HG03025 (cell line): ENCODE data around the gene CNTROB.
"Not testable (repeated sequence)": the region's sequence is repeated elsewhere in the genome, so short reads cannot be mapped to it uniquely, and the experiment has no call there.

Source experiments
- ATAC-seq: cut with Tn5 transposase; IDR thresholded peaks from one replicate; pipeline ENCODE4 v1.9.1; 2021; ENCODE audit warnings: mild to moderate bottlenecking, moderate library complexity; ENCODE audit not compliant: unreplicated experiment, low FRiP score

CNTROB gene

GRCh38 chr17:7940034-7940433, 8.0 kb downstream of the CNTROB start:
- ATAC-seq, result no peak

DNA sequence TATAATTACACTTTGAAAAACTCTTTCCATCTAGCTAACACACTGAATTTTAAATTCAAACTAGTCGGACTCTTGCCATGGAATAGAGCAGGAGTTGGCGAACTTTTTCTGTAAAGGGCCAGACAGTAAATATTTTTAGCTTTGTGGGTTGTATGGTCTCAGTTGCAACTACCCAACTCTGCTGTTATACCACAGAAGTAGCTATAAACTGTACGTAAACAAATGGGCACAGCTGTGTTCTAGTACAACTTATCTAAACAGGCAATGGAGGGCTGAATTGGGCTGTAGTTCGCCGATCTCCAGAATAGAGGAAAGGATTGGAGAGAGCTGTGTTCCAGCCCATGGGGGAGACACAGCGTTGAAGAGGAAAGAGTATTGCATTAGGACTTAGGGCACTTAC, 8.7 kb downstream of the CNTROB start:
- no peak for ATAC-seq

- ATAC-seq, result no peak
These were observed 11.3 kb downstream of the CNTROB start for GRCh38 chr17:7943291-7943690.

DNA sequence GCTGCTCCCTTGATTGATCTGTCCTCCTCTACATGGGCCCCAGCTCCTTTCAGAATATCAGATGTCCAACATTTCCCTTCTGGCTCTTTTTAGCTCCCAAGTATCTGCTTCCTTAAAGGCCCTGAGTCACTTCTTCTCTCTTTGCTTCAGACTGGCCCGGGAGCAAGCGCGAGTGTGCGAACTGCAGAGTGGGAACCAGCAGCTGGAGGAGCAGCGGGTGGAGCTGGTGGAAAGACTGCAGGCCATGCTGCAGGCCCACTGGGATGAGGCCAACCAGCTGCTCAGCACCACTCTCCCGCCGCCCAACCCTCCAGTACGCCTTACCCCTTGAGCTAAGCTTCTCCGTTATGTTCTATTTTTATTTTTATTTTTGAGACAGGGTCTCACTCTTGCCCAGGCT, 12.3 kb downstream of the CNTROB start:
- no peak for ATAC-seq

- ATAC-seq, result no peak
These were observed 13.6 kb downstream of the CNTROB start for GRCh38 chr17:7945651-7946050.

GRCh38 chr17:7946441-7946840, 14.4 kb downstream of the CNTROB start:
- ATAC-seq, result no peak

DNA sequence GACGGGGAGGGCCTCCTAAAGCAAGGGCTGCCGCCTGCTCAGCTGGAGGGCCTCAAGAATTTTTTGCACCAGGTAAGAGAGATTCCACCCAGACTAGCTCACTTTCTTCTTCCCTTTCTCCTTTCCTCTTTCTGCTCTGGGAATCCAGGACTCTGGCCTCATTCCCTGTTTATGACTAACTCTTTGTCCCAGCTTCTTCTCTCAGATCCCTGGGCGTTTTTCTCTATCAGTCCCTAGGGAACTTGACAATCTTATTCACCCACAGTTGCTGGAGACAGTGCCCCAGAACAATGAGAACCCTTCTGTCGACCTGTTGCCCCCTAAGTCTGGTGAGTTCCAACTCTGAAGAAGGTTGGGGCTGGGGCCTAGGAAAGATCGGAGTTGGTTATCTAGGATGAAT, 15.6 kb downstream of the CNTROB start:
- ATAC-seq, result no peak

- no peak for ATAC-seq
These were observed 18.6 kb downstream of the CNTROB start for GRCh38 chr17:7950578-7950977.

GRCh38 chr17:7951143-7951792, 19.3 kb downstream of the CNTROB start:
- no peak for ATAC-seq

DNA sequence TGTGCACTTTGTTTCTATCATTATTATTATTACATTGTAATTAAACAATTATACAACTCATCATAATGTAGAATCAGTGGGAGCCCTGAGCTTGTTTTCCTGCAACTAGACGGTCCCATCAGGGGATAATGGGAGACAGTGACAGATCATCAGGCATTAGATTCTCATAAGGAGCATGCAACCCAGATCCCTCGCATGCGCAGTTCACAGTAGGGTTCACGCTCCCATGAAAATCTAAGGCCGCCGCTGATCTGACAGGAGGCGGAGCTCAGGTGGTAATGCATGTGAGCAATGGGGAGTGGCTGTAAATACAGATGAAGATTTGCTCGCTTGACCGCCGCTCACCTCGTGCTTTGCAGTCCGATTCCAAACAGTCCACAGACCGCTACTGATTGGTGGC, 21.3 kb downstream of the CNTROB start:
- not testable (repeated sequence) for ATAC-seq

GRCh38 chr17:7955414-7956227, 23.6 kb downstream of the CNTROB start:
- no peak for ATAC-seq

DNA sequence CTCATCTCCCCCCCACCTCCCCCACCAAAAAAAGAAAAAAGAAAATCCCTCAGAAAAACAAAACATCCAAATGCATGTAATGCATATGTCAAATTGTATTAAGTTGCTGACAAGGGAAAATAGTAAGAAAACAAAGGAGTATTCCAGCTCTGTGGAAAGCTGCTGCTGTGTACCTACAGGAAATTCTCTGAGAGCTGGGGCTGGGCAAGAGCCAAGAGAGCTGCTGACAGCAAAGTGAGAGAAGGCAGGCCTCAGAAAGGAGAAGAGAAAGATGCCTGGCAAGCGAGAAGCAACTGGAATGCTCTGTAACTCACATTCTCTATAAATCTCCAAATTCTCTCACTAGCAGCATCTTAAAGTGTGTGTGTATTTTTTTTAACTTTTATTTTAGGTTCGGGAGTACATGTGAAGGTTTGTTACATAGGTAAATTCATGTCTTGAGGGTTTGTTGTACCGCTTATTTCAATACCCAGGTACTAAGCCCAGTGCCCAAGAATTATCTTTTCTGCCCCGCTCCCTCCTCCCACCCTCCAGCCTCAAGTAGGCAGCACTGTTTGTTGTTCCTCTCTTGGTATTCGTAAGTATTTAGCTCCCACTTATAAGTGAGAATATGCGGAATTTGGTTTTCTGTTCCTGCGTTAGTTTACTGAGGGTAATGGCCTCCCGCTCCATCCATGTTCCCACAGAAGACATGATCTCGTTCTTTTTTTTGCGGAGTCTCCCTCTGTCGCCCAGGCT, 24.4 kb downstream of the CNTROB start:
- no peak for ATAC-seq

- no peak for ATAC-seq
These were observed 27.7 kb downstream of the CNTROB start for GRCh38 chr17:7959503-7960253.

DNA sequence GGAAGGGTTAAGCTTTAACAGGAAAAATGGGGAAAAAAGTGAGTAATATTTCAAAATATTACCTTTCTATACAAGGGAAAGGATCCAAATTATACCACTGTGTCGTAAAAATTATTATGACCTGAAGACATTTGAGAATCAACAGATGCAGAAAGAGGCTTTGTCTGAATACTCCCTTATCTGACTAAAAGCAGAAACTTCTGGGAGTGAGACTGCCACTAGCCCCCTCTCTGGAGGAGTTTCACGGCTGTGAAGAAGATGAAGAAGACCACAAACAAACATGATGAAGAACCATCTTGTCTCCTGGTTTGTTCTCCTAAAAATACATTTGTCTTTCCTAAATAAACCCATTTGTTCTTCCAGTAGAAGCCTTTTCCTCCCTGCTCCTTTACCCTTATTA, 29.4 kb downstream of the CNTROB start:
- ATAC-seq, result no peak

GRCh38 chr17:7967751-7968150, 35.7 kb downstream of the CNTROB start:
- no peak for ATAC-seq

DNA sequence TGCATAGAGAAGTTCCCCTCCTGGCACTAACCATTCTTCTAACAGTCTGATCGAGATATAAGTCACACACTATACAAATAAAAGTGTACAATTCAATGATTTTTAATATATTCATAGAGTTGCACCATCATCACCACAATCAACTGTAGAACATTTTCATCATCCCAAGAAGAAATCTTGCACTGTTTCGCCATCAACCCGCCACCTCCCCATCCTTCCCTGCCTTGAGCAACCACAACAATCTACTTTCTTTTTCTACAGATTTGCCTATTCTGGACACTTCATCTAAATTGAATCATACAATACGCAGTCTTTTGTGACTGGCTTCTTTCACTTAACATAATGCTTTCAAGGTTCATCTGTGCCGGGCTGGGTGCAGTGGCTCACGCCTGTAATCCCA, 37.4 kb downstream of the CNTROB start:
- ATAC-seq, result no peak

GRCh38 chr17:7971651-7972050, 39.6 kb downstream of the CNTROB start:
- ATAC-seq, result no peak

DNA sequence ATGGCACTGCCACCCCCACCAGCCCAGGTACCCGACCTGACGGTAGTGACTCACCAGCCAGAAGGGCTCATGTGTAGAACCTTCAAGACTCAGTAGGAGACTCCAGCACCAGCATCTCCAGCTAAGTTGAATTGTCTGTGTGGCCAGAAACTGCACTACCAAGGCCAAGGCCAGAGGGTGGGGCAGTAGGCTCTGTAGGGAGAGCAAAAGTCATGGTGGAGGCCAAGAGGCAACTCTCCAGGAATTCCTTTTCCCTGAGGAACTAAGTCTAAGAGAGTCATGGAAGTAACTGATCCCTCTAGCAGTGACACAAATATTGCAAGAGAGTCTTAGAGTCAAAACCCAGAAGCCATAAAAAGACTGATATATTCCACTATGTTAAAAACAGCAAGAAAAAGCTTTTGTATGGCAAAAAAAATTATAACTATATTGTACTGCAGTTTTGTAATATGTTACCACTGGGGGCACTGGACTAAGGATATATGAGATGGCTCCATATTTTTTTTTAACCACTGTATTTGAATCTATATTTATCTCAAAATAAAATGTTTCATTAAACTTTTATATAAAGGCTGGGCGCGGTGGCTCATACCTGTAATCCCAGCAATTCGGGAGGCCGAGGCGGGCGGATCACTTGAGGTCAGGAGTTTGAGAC, 40.3 kb downstream of the CNTROB start:
- ATAC-seq, result no peak

GRCh38 chr17:7974638-7975131, 42.7 kb downstream of the CNTROB start:
- no peak for ATAC-seq

GRCh38 chr17:7977039-7977438, 45.0 kb downstream of the CNTROB start:
- no peak for ATAC-seq
